HEK293 (cell line): ENCODE data around the gene FBRSL1.

Experiments
- CTCF ChIP-seq: fragments of 450-650 bp; formaldehyde crosslinking; IDR thresholded peaks from 2 replicates; pipeline ENCODE4 v1.5.1; 2016; ENCODE audit warnings: missing biosample characterization, missing genetic modification characterization
- KLF10 ChIP-seq: fragments of 450-650 bp; IDR thresholded peaks from 2 replicates; pipeline ENCODE4 v1.5.1; 2018; ENCODE audit warnings: missing biosample characterization, mild to moderate bottlenecking, missing genetic modification characterization
- PBX3 ChIP-seq: sonication (generic); formaldehyde crosslinking; IDR thresholded peaks from 2 replicates; pipeline ENCODE4 v1.8.1; 2022; ENCODE audit warnings: mild to moderate bottlenecking, moderate library complexity, missing genetic modification reagents
- ZBTB44 ChIP-seq: fragments of 450-650 bp; IDR thresholded peaks from 2 replicates; pipeline ENCODE4 v1.5.1; 2018; ENCODE audit warnings: missing biosample characterization, mild to moderate bottlenecking, missing genetic modification characterization
- ZNF610 ChIP-seq: fragments of 450-650 bp; formaldehyde crosslinking; IDR thresholded peaks from 2 replicates; pipeline ENCODE4 v1.5.1; 2016; ENCODE audit warnings: missing biosample characterization, missing genetic modification characterization, borderline replicate concordance
- ZNF645 ChIP-seq: fragments of 450-650 bp; formaldehyde crosslinking; IDR thresholded peaks from 2 replicates; pipeline ENCODE4; 2016; ENCODE audit warnings: missing biosample characterization, missing genetic modification characterization
- ZNF707 ChIP-seq: fragments of 450-650 bp; formaldehyde crosslinking; IDR thresholded peaks from 2 replicates; pipeline ENCODE4 v1.5.1; 2016; ENCODE audit warnings: missing biosample characterization, missing genetic modification characterization
- ZSCAN18 ChIP-seq: fragments of 450-650 bp; formaldehyde crosslinking; IDR thresholded peaks from 2 replicates; pipeline ENCODE4 v1.5.1; 2016; ENCODE audit warnings: missing biosample characterization, missing genetic modification characterization

- TF ChIP-seq ZNF610 (tag by site-specific recombination) (no peak), KLF10 (no peak), ZSCAN18 (tag by site-specific recombination) (no peak), CTCF (tag by site-specific recombination) (no peak), ZBTB44 (tag by site-specific recombination) (no peak), ZNF707 (tag by site-specific recombination) (no peak), PBX3 (no peak), ZNF645 (tag by site-specific recombination) (no peak)
These were observed 24.4 kb upstream of the FBRSL1 start for GRCh38 chr12:132465269-132466190.
